HG02798 (cell line): ENCODE measurements around the gene BIRC5.
"Not testable (repeated sequence)": the region's sequence is repeated elsewhere in the genome, so short reads cannot be mapped to it uniquely, and the experiment has no call there.

ENCODE experiments used
- ATAC-seq: cut with Tn5 transposase; IDR thresholded peaks from one replicate; pipeline ENCODE4 v1.9.1; 2021; ENCODE audit warnings: mild to moderate bottlenecking; ENCODE audit not compliant: unreplicated experiment, poor library complexity

Gene BIRC5

GRCh38 chr17:78223765-78224164 is 9.7 kb downstream of the BIRC5 start:
- no peak for ATAC-seq

- no peak for ATAC-seq
Measured at GRCh38 chr17:78224231-78225087, 10.4 kb downstream of the BIRC5 start.

DNA sequence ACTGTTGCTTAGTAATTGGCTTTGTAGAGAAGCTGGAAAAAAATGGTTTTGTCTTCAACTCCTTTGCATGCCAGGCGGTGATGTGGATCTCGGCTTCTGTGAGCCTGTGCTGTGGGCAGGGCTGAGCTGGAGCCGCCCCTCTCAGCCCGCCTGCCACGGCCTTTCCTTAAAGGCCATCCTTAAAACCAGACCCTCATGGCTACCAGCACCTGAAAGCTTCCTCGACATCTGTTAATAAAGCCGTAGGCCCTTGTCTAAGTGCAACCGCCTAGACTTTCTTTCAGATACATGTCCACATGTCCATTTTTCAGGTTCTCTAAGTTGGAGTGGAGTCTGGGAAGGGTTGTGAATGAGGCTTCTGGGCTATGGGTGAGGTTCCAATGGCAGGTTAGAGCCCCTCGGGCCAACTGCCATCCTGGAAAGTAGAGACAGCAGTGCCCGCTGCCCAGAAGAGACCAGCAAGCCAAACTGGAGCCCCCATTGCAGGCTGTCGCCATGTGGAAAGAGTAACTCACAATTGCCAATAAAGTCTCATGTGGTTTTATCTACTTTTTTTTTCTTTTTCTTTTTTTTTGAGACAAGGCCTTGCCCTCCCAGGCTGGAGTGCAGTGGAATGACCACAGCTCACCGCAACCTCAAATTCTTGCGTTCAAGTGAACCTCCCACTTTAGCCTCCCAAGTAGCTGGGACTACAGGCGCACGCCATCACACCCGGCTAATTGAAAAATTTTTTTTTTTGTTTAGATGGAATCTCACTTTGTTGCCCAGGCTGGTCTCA is 11.2 kb downstream of the BIRC5 start:
- no peak for ATAC-seq

DNA sequence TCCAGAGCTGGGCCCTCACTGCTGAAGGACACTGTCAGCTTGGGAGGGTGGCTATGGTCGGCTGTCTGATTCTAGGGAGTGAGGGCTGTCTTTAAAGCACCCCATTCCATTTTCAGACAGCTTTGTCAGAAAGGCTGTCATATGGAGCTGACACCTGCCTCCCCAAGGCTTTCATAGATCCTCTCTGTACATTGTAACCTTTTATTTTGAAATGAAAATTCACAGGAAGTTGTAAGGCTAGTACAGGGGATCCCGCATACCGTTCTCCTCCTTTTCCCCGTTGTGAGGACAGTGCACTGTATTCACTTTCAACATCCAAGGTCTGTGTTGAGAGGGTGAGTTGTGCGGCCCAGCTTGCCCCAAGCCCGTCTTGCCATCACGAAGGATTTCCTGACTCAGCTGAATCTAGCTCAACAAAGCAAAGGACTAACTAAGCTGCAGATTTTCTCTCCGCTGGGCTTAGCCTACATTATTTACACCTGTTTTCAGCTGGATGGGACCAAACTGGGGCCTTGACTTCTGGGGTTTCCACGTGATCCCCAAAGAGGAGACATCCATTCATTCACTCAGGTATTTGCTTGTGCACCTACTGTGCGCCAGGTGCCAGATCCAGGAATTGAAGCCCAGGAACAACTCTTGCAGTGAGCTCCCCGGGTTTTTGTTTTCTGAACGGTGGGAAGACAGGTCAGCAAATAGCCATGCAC is 12.2 kb downstream of the BIRC5 start:
- ATAC-seq, result no peak

DNA sequence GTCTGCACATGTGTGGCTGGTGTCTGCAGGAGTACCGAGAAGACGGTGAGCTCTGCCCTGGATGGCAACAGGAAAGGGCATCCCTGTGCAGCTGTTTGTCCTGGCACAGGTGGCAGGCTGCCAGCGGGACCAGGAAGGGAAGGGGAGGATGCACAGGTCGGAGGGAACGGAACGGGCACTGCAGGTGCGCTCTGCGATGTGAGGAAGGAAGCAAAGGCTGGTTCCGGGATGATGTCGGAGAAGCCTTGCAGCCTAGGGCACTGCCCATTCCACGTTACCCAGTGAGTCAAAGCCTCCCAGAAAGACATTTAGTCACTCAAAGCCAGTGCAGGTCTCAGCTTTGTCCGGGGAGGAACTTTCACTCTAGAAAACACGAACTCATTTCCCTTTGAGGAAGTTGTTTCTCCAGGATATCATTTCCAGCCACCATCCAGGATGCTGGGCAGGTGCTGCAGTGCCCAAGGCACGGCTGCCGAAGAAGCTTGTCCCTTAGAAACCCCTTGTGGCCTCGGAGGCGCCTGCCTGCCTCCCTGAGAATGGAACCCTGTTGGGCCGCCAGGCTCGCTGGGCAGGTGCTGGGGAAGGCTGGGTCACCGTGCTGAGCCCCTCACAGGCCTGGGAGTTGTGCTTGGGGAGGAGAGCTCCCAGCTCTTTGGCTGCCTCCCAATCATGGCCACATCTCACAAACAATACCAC is 12.9 kb downstream of the BIRC5 start:
- no peak for ATAC-seq

- no peak for ATAC-seq
Measured at GRCh38 chr17:78227455-78227916, 13.4 kb downstream of the BIRC5 start.

- no peak for ATAC-seq
Measured at GRCh38 chr17:78228176-78228575, 14.1 kb downstream of the BIRC5 start.

- ATAC-seq, result no peak
Measured at GRCh38 chr17:78230252-78230962, 16.4 kb downstream of the BIRC5 start.

GRCh38 chr17:78230996-78231935 is 17.2 kb downstream of the BIRC5 start, which contains the start of gene TMEM235:
Gene TMEM235 (plus strand): TSS chr17:78231631. CDS start chr17:78232024, 393 bp downstream.
- ATAC-seq, result no peak

GRCh38 chr17:78231991-78232858 is 18.2 kb downstream of the BIRC5 start:
- ATAC-seq, result no peak

GRCh38 chr17:78232859-78233173 is 18.8 kb downstream of the BIRC5 start:
- no peak for ATAC-seq

DNA sequence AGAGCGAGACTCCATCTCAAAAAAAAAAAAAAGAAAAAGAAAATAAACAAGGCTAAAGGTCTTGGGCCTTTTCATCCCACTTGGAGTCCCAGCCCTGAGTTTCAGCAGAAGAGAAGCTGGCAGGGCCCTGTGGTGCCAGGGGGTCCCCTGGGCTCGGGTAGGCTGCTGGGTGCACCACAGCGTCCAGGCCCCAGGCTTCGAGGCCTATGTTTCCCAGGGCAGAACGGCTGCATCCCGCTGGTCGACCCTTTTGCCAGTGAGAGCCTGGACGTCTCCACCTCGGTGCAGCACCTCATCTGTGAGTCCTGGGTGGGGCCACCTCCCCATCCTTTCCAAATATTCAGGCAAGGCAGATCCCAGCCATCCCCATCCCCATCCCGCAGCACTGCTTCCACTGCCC is 19.6 kb downstream of the BIRC5 start:
- ATAC-seq, result no peak

- no peak for ATAC-seq
Measured at GRCh38 chr17:78234261-78234865, 20.3 kb downstream of the BIRC5 start.

GRCh38 chr17:78235022-78235421 is 21.0 kb downstream of the BIRC5 start:
- ATAC-seq, result not testable (repeated sequence)

GRCh38 chr17:78235885-78236284 is 21.8 kb downstream of the BIRC5 start:
- ATAC-seq, result no peak

GRCh38 chr17:78236362-78237127 is 22.5 kb downstream of the BIRC5 start:
- ATAC-seq, result no peak
